H1 (cell line): ENCODE data around the gene AAMP. TPM values are rescaled to one million over a fixed set of nuclear protein-coding genes. Genes with fewer than 3 reads are reported as not detected.

ENCODE experiments used
- BRCA1 ChIP-seq: IDR thresholded peaks from 2 replicates; pipeline ENCODE4 v1.6.1; 2012; ENCODE audit warnings: low read depth, low read length, improper control_type of control experiment
- NRF1 ChIP-seq: IDR thresholded peaks from 2 replicates; pipeline ENCODE4 v1.6.1; 2011; ENCODE audit warnings: mild to moderate bottlenecking, low read depth, low read length, improper control_type of control experiment
- TCF12 ChIP-seq: IDR thresholded peaks from 2 replicates; pipeline ENCODE4 v1.6.1; 2011; ENCODE audit warnings: low read depth, mild to moderate bottlenecking, low read length
- polyA plus RNA-seq, 7 experiments: library from polyadenylated mRNA; depleted of rRNA in 3 of 7; stranded (reverse) in 5 of 7; unstranded in 2 of 7; fragments of >200 nt in 5 of 7; fragments of 200-250 nt in 2 of 7; gene quantifications; 1 replicate in 5 of 7; 2 replicates in 1 of 7; 4 replicates in 1 of 7; pipeline versions ENCODE4 v1.2.1 to v1.2.3, GENCODE V29; 2011 to 2013; ENCODE audit warnings: missing spikeins in 2 of 7, mixed read lengths in 2 of 7
- total RNA-seq: library from RNA; stranded (reverse); fragmentation: NEBNext Ultra II Directional; extraction: Animal tissue kit (Norgen Biotek cat#: 25700); gene quantifications from 2 replicates; pipeline ENCODE4 v1.2.1, GENCODE V29; 2021
- TF ChIP-seq, protein P1 (sequence below): fragments of 300-600 bp; sonication (generic); IDR thresholded peaks from 2 replicates; pipeline ENCODE4 v1.7.1; 2012; ENCODE audit warnings: low read length, moderate library complexity, mild to moderate bottlenecking, inconsistent platforms; ENCODE audit not compliant: insufficient replicate concordance

AAMP gene
- total and polyA plus RNA-seq, 2 of the 8 experiments (the other 6 are each of a cell fraction or from before 2014, with no cell fraction given), result 119 to 125 TPM

DNA sequence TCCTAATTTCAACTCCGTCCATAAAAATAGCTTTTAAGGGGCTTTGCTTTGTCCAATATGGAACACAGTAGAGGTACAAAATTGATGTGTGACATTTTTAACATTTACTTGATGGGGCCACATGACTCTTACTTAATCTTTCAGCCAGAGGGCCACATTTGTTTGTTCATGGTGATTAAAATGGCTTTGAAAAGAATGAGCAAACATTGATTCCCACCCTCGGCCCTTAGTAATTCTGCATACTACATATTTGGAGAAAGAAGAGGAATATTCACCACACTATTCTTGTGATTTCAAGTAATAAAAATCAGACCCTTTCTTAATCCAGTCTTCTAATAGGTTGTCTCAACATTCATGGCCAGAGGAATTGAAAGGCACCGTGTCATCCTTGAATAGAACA lies 35.4 kb downstream of the AAMP start (continued):
- TF ChIP-seq, protein P1, sequence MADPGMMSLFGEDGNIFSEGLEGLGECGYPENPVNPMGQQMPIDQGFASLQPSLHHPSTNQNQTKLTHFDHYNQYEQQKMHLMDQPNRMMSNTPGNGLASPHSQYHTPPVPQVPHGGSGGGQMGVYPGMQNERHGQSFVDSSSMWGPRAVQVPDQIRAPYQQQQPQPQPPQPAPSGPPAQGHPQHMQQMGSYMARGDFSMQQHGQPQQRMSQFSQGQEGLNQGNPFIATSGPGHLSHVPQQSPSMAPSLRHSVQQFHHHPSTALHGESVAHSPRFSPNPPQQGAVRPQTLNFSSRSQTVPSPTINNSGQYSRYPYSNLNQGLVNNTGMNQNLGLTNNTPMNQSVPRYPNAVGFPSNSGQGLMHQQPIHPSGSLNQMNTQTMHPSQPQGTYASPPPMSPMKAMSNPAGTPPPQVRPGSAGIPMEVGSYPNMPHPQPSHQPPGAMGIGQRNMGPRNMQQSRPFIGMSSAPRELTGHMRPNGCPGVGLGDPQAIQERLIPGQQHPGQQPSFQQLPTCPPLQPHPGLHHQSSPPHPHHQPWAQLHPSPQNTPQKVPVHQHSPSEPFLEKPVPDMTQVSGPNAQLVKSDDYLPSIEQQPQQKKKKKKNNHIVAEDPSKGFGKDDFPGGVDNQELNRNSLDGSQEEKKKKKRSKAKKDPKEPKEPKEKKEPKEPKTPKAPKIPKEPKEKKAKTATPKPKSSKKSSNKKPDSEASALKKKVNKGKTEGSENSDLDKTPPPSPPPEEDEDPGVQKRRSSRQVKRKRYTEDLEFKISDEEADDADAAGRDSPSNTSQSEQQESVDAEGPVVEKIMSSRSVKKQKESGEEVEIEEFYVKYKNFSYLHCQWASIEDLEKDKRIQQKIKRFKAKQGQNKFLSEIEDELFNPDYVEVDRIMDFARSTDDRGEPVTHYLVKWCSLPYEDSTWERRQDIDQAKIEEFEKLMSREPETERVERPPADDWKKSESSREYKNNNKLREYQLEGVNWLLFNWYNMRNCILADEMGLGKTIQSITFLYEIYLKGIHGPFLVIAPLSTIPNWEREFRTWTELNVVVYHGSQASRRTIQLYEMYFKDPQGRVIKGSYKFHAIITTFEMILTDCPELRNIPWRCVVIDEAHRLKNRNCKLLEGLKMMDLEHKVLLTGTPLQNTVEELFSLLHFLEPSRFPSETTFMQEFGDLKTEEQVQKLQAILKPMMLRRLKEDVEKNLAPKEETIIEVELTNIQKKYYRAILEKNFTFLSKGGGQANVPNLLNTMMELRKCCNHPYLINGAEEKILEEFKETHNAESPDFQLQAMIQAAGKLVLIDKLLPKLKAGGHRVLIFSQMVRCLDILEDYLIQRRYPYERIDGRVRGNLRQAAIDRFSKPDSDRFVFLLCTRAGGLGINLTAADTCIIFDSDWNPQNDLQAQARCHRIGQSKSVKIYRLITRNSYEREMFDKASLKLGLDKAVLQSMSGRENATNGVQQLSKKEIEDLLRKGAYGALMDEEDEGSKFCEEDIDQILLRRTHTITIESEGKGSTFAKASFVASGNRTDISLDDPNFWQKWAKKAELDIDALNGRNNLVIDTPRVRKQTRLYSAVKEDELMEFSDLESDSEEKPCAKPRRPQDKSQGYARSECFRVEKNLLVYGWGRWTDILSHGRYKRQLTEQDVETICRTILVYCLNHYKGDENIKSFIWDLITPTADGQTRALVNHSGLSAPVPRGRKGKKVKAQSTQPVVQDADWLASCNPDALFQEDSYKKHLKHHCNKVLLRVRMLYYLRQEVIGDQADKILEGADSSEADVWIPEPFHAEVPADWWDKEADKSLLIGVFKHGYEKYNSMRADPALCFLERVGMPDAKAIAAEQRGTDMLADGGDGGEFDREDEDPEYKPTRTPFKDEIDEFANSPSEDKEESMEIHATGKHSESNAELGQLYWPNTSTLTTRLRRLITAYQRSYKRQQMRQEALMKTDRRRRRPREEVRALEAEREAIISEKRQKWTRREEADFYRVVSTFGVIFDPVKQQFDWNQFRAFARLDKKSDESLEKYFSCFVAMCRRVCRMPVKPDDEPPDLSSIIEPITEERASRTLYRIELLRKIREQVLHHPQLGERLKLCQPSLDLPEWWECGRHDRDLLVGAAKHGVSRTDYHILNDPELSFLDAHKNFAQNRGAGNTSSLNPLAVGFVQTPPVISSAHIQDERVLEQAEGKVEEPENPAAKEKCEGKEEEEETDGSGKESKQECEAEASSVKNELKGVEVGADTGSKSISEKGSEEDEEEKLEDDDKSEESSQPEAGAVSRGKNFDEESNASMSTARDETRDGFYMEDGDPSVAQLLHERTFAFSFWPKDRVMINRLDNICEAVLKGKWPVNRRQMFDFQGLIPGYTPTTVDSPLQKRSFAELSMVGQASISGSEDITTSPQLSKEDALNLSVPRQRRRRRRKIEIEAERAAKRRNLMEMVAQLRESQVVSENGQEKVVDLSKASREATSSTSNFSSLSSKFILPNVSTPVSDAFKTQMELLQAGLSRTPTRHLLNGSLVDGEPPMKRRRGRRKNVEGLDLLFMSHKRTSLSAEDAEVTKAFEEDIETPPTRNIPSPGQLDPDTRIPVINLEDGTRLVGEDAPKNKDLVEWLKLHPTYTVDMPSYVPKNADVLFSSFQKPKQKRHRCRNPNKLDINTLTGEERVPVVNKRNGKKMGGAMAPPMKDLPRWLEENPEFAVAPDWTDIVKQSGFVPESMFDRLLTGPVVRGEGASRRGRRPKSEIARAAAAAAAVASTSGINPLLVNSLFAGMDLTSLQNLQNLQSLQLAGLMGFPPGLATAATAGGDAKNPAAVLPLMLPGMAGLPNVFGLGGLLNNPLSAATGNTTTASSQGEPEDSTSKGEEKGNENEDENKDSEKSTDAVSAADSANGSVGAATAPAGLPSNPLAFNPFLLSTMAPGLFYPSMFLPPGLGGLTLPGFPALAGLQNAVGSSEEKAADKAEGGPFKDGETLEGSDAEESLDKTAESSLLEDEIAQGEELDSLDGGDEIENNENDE, result no peak
- TF ChIP-seq BRCA1, result no peak
- no peak for TF ChIP-seq TCF12
- no peak for TF ChIP-seq NRF1
- TF ChIP-seq, all 59 proteins: peak for 0
